ENCODE measurements around the gene LZTFL1. TPM values are rescaled to one million over a fixed set of nuclear protein-coding genes. Genes with fewer than 3 reads are reported as not detected.
A peak's percentile ranks its signal among the peaks of the same experiment; 100 is the strongest.

The LZTFL1 gene, protein sequence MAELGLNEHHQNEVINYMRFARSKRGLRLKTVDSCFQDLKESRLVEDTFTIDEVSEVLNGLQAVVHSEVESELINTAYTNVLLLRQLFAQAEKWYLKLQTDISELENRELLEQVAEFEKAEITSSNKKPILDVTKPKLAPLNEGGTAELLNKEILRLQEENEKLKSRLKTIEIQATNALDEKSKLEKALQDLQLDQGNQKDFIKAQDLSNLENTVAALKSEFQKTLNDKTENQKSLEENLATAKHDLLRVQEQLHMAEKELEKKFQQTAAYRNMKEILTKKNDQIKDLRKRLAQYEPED
- 10 to 100 TPM; 12.6 to 16.5 (median 16.4) TPM for total RNA-seq
- long read RNA-seq, donor 1, full-length matches to known transcripts = 11 of 12 reads
- long read RNA-seq, donor 1, partial matches to known transcripts = 1 of 12 reads
- long read RNA-seq, donor 1, other reads (novel, unspliced or antisense) = 0 of 12 reads
- long read RNA-seq, donor 2, full-length matches to known transcripts = 2 of 4 reads
- long read RNA-seq, donor 2, partial matches to known transcripts = 1 of 4 reads
- long read RNA-seq, donor 2, other reads (novel, unspliced or antisense) = 1 of 4 reads

DNA sequence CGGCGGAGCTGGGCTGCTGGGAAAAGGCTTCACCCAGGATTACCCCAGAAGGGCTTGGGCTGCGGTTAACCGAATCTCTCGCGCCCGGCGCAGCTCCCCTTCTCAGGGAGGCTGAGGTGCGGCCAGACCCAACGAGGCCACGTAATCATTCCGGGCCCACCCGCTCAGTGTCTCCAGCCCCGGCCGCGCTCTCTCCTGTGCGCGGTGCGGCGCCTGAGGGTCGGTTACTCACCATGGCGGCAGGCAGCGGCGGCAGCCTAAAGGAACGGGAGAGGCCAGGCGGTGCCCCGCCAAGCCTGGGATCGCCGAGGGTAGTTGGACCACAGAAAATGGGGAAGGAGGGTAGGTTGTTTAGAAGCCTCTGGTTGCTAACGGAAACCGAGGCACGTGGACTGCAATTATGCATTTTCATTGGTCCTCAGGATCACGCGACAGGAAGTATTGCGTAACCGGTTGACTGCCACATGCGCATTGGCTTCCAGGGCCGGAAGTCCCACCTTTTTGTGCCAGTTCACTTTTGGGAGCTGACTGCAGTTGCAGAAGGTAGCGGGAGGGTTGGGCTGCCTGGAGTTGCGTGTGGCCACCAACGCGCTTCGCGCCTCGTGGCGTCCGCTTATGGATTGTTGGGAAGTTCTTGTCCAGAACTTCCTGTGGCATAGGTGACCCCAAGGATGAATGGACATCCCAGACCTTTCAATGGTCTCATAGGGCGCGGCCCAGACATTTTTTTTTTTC is at the start of gene LZTFL1:
LZTFL1 (minus strand) TSS at position 363 of the 735 bp plus-strand sequence; CDS start at position 235, 128 bp downstream.
- ATAC-seq = peak; percentile 99
- no peaks in the 10 kb centered on the region for H3K9me3 ChIP-seq
- no peak for TF ChIP-seq CTCF (IDR thresholded peaks at IDR 0.05)
- intact Hi-C loops (cut with DNase I, micrococcal nuclease) = no loop called here
- H3K4me1 ChIP-seq (ENCODE audit: low read depth) = peaks cover 9% of the 10 kb centered on the region
- DNase-seq = peak; percentile 89 to 97 (median 91)
- H3K4me3 ChIP-seq = peak within 1 kb of the TSS; percentile 84
- H3K36me3 ChIP-seq (ENCODE audit: low read depth) = no peaks in the 10 kb centered on the region

GRCh38 chr3:45890405-45890804 is 48.5 kb upstream of the LZTFL1 start:
- no peak overlapping the region for H3K4me3 ChIP-seq
- intact Hi-C loops (cut with DNase I, micrococcal nuclease) = no loop called here
- peak; percentile 69 for ATAC-seq
- no peaks in the 10 kb centered on the region for H3K36me3 ChIP-seq (ENCODE audit: low read depth)
- no peaks in the 10 kb centered on the region for H3K4me1 ChIP-seq (ENCODE audit: low read depth)
- peak in 2 of 3 donors; percentile 55 to 86 for DNase-seq
- no peak for TF ChIP-seq CTCF (IDR thresholded peaks at IDR 0.05)
- no peaks in the 10 kb centered on the region for H3K9me3 ChIP-seq

GRCh38 chr3:45889337-45889736 is 47.4 kb upstream of the LZTFL1 start:
- Histone ChIP-seq H3K4me1 (ENCODE audit: low read depth) (no peaks in the 10 kb centered on the region), H3K9me3 (no peaks in the 10 kb centered on the region), H3K4me3 (no peak overlapping the region), H3K36me3 (ENCODE audit: low read depth) (no peaks in the 10 kb centered on the region)
- ATAC-seq = no peak
- intact Hi-C loops (cut with DNase I, micrococcal nuclease) = no loop called here
- no peak for DNase-seq
- no peak for TF ChIP-seq CTCF (IDR thresholded peaks at IDR 0.05)

- H3K4me3 ChIP-seq = no peak overlapping the region
- ATAC-seq = no peak
- intact Hi-C loops (cut with DNase I, micrococcal nuclease) = no loop called here
Measured at GRCh38 chr3:45887759-45888511, 46.0 kb upstream of the LZTFL1 start.

More at GRCh38 chr3:45887759-45888511, 46.0 kb upstream of the LZTFL1 start:
- Histone ChIP-seq H3K4me1 (ENCODE audit: low read depth) (no peaks in the 10 kb centered on the region), H3K36me3 (ENCODE audit: low read depth) (no peaks in the 10 kb centered on the region), H3K9me3 (no peaks in the 10 kb centered on the region)
- DNase-seq = no peak
- TF ChIP-seq CTCF (IDR thresholded peaks at IDR 0.05) = no peak
